ENCODE measurements around the gene TCHH. TPM values are rescaled to one million over a fixed set of nuclear protein-coding genes. Genes with fewer than 3 reads are reported as not detected.

The TCHH gene
- total and polyA plus RNA-seq, 10 of the 15 experiments (the other 5 are each of a cell fraction or from before 2014, with no cell fraction given) = not detected

DNA sequence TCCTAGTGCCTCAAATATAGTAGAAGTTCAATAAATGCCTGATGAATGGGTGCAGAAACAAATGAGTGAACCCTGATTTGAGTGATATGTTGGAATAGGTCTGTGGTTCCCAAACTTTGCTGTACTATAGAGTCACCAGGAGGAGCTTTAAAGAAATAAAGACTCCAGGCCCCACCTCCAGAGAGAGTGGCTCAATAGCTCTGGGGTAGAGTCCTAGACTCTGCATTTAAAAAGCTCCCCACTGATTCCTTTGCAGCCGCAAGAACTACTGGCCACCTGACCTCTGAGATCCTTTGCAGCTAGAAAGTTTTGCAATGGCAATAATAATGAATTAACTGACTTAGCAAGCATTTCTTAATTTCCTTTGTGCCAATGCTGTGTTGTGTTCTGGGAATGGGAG is 47.3 kb downstream of the TCHH start:
- H4K20me1 ChIP-seq (ENCODE audit: control insufficient read depth, insufficient read depth) = no peaks in the 10 kb centered on the region

DNA sequence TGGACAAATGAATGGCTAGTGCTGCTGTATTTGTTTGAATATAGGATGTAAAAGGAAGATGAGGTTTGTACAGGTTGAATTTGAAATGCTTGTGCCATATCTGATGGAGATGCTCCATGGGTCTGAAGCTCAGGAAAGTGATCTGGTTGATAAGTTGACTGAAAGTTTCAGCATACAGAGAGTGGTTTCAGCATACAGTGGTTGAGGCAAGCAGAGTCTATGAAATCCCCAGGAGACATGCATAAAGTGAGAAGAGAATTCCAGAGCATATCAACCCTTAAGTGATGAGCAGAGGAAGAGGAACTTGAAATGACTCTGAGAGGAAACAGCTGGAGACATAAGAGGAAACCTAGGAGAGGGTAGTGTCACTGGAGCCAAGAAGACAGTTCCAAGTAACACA is 48.1 kb downstream of the TCHH start:
- H3K4me1 ChIP-seq (ENCODE audit: control insufficient read depth, insufficient read depth, low read length) = no peaks in the 10 kb centered on the region
- in situ Hi-C loops (cut with MboI) = no loop called here
- DNase-seq (ENCODE audit: low read depth, low spot score) (no peak), ATAC-seq (no peak), FAIRE-seq (no peak)
- no peaks in the 10 kb centered on the region for H3K79me2 ChIP-seq (ENCODE audit: control insufficient read depth, insufficient read depth, low read length)
- H3K9ac ChIP-seq (ENCODE audit: control insufficient read depth, insufficient read depth, low read length) = no peak overlapping the region
- H2AFZ ChIP-seq (ENCODE audit: control insufficient read depth, low read depth, low read length) = no peak overlapping the region
- H3K4me2 ChIP-seq (ENCODE audit: control insufficient read depth, insufficient read depth) = no peak overlapping the region
- no peaks in the 10 kb centered on the region for H4K20me1 ChIP-seq (ENCODE audit: control insufficient read depth, insufficient read depth)
- RAD21 ChIA-PET (ENCODE audit: unreplicated experiment) = no interaction called here
- POLR2A ChIA-PET = no interaction called here
- H3K9me3 ChIP-seq (replicated peaks; ENCODE audit: control insufficient read depth, insufficient read depth, low read length) = no peaks in the 10 kb centered on the region
- intact Hi-C loops (cut with micrococcal nuclease; ENCODE audit: unreplicated experiment) = no loop called here
- no peaks in the 10 kb centered on the region for H3K36me3 ChIP-seq (ENCODE audit: control insufficient read depth in 2 of 2, insufficient read depth in 2 of 2, low read length in 1 of 2)
- no peak overlapping the region for H3K27ac ChIP-seq (ENCODE audit: control insufficient read depth, insufficient read depth)
- peaks cover 2 to 4% of the 10 kb centered on the region in 2 experiments; a peak in 3 of 4 replicates for H3K27me3 ChIP-seq (replicated peaks in 1 of 2; ENCODE audit: control insufficient read depth in 2 of 2, insufficient read depth in 2 of 2, low read length in 1 of 2)
- H3K4me3 ChIP-seq = no peak overlapping the region
- CTCF ChIA-PET = no interaction called here
- SMC1A ChIA-PET (ENCODE audit: uncharacterized antibody, unreplicated experiment) = no interaction called here
- no TSS peak for BruUV-seq (replicated peaks)
- TF ChIP-seq IRF4 (IDR thresholded peaks at IDR 0.05; ENCODE audit: low read depth, low read length) (no peak), ZNF217 (IDR thresholded peaks at IDR 0.05) (no peak), SP1 (IDR thresholded peaks at IDR 0.05; ENCODE audit: low read depth, low read length) (no peak), RB1 (IDR thresholded peaks at IDR 0.05; ENCODE audit: borderline replicate concordance) (no peak), RELB (IDR thresholded peaks at IDR 0.05; ENCODE audit: low read depth) (no peak), KLF5 (IDR thresholded peaks at IDR 0.05; ENCODE audit: partially characterized antibody) (no peak)
- TF ChIP-seq, protein P1, sequence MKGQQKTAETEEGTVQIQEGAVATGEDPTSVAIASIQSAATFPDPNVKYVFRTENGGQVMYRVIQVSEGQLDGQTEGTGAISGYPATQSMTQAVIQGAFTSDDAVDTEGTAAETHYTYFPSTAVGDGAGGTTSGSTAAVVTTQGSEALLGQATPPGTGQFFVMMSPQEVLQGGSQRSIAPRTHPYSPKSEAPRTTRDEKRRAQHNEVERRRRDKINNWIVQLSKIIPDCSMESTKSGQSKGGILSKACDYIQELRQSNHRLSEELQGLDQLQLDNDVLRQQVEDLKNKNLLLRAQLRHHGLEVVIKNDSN (IDR thresholded peaks at IDR 0.05; ENCODE audit: borderline replicate concordance, extremely low read length, insufficient read depth, low read depth, low read length) = no peak
- TF ChIP-seq, protein P2, sequence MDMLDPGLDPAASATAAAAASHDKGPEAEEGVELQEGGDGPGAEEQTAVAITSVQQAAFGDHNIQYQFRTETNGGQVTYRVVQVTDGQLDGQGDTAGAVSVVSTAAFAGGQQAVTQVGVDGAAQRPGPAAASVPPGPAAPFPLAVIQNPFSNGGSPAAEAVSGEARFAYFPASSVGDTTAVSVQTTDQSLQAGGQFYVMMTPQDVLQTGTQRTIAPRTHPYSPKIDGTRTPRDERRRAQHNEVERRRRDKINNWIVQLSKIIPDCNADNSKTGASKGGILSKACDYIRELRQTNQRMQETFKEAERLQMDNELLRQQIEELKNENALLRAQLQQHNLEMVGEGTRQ (IDR thresholded peaks at IDR 0.05; ENCODE audit: borderline replicate concordance, low read depth, low read length) = no peak

More for the DNA sequence above, 47.3 kb downstream of the TCHH start:
- Histone ChIP-seq H3K79me2 (ENCODE audit: control insufficient read depth, insufficient read depth, low read length) (no peaks in the 10 kb centered on the region), H3K9ac (ENCODE audit: control insufficient read depth, insufficient read depth, low read length) (no peak overlapping the region), H3K4me3 (no peak overlapping the region), H3K36me3 (ENCODE audit: control insufficient read depth in 2 of 2, insufficient read depth in 2 of 2, low read length in 1 of 2) (no peaks in the 10 kb centered on the region), H3K27me3 (replicated peaks in 1 of 2; ENCODE audit: control insufficient read depth in 2 of 2, insufficient read depth in 2 of 2, low read length in 1 of 2) (peaks cover 2 to 4% of the 10 kb centered on the region in 2 experiments; a peak in 3 of 4 replicates), H3K4me1 (ENCODE audit: control insufficient read depth, insufficient read depth, low read length) (no peaks in the 10 kb centered on the region), H3K27ac (ENCODE audit: control insufficient read depth, insufficient read depth) (no peak overlapping the region), H2AFZ (ENCODE audit: control insufficient read depth, low read depth, low read length) (no peak overlapping the region), H3K4me2 (ENCODE audit: control insufficient read depth, insufficient read depth) (no peak overlapping the region), H3K9me3 (replicated peaks; ENCODE audit: control insufficient read depth, insufficient read depth, low read length) (no peaks in the 10 kb centered on the region)
- CTCF ChIA-PET = interaction anchor here (0.6 kb wide), 1 partner anchor 374 kb away, joined by 3 read pairs; no protein-coding TSS in a partner anchor
- FAIRE-seq (no peak), DNase-seq (ENCODE audit: low read depth, low spot score) (no peak), ATAC-seq (no peak)
- WGBS (ENCODE audit: insufficient coverage, insufficient replicate concordance, low lambda C conversion rate, missing lambda C conversion rate) = 95% methylated on average over 1 of the region's 1 CpG
- POLR2A ChIA-PET = no interaction called here
- no TSS peak for BruUV-seq (replicated peaks)
- in situ Hi-C loops (cut with MboI) = no loop called here
- RAD21 ChIA-PET (ENCODE audit: unreplicated experiment) = no interaction called here
- TF ChIP-seq, protein P3, sequence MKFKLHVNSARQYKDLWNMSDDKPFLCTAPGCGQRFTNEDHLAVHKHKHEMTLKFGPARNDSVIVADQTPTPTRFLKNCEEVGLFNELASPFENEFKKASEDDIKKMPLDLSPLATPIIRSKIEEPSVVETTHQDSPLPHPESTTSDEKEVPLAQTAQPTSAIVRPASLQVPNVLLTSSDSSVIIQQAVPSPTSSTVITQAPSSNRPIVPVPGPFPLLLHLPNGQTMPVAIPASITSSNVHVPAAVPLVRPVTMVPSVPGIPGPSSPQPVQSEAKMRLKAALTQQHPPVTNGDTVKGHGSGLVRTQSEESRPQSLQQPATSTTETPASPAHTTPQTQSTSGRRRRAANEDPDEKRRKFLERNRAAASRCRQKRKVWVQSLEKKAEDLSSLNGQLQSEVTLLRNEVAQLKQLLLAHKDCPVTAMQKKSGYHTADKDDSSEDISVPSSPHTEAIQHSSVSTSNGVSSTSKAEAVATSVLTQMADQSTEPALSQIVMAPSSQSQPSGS (IDR thresholded peaks at IDR 0.05; ENCODE audit: low read length) = no peak
- TF ChIP-seq SIX5 (IDR thresholded peaks at IDR 0.05; ENCODE audit: low read depth, low read length, severe bottlenecking) (no peak), KLF5 (IDR thresholded peaks at IDR 0.05; ENCODE audit: partially characterized antibody) (no peak), ZNF622 (IDR thresholded peaks at IDR 0.05) (no peak)
- TF ChIP-seq, protein P1 (IDR thresholded peaks at IDR 0.05; ENCODE audit: borderline replicate concordance, extremely low read length, insufficient read depth, low read depth, low read length) = no peak
- intact Hi-C loops (cut with micrococcal nuclease; ENCODE audit: unreplicated experiment) = no loop called here
- SMC1A ChIA-PET (ENCODE audit: uncharacterized antibody, unreplicated experiment) = interaction anchor here (0.9 to 1.5 kb wide), 2 partner anchors 10 to 20 kb away, joined by 3 to 4 read pairs; no protein-coding TSS in a partner anchor
